NOMO-1 treated with dmso at 0.1 percent for 144 hours (cell line): ENCODE results near the gene DEPDC5.

Experiments used
- DNase-seq: peaks from one replicate; lab custom pipeline; 2025; ENCODE audit not compliant: unreplicated experiment; lab: John Stamatoyannopoulos, UW

Gene DEPDC5

GRCh38 chr22:31920306-31920705 is 166.5 kb downstream of the DEPDC5 start:
- DNase-seq: no peak

- DNase-seq: no peak
These were observed 167.3 kb downstream of the DEPDC5 start for GRCh38 chr22:31921106-31921505.

- peak; percentile 7 for DNase-seq
These were observed 168.7 kb downstream of the DEPDC5 start for GRCh38 chr22:31922534-31922933.

GRCh38 chr22:31923136-31923535 is 169.3 kb downstream of the DEPDC5 start:
- DNase-seq: peak; percentile 15

- no peak for DNase-seq
These were observed 169.9 kb downstream of the DEPDC5 start for GRCh38 chr22:31923747-31924146.

GRCh38 chr22:31925056-31925455 is 171.2 kb downstream of the DEPDC5 start:
- DNase-seq: no peak

DNA sequence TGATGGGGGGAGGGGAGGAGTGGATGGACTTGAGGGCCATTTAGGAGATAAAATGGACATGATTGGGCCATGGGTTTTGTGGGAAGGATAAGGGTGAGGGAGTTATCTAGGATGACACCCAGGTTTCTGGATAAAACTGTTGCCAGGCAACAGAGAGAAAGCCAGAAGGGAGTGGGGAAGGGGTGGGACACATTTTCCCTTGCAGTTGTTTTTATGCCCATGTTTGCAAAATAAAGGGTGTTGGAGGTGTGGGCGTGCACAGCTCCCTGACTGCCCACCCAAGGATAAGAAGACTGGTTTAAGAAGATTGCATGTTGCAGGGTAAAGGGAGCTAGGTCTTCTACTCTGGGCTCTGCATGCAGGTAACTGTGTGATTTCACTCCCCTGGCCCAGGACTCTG is 172.2 kb downstream of the DEPDC5 start:
- no peak for DNase-seq

DNA sequence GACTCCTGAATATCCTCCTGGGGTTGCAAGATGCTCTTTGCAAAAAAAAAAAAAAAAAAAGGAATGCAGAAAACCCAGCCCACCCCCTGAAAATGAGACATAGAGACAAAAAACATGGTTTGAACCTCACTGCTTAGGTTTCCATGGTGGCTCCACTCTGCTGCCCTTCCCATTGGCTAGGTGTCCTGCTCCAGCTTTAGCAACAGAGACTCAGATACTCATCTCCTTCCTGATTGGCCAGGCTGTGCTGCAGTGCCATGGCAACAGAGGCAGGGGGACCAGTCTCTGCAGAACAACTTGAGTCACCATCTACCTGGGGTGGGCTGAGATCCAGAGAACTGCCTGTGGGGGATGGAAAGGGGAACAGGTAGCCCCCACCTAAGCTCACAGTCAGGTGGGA is 173.2 kb downstream of the DEPDC5 start:
- no peak for DNase-seq

GRCh38 chr22:31927562-31927961 is 173.7 kb downstream of the DEPDC5 start:
- no peak for DNase-seq

- no peak for DNase-seq
These were observed 175.5 kb downstream of the DEPDC5 start for GRCh38 chr22:31929167-31929930.

DNA sequence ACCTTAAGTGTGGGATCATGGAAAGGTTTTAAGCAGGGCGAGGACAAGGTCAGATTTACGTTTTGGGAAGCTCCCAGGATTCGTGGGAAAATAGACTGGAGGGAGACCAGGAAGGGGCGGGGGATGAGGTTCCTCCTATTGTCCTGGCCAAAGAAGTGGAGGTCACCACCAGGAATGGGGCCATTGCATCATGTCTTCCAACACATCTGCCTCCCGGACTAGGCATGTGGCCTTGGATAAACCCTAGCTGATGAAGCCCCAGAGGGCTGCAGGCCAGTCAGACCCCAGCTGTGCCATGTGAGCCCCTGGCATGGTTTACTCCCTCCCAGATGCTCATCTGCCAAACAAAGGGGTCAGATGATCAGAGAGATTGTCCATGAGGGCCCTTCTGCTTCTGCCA is 179.0 kb downstream of the DEPDC5 start:
- DNase-seq: no peak

DNA sequence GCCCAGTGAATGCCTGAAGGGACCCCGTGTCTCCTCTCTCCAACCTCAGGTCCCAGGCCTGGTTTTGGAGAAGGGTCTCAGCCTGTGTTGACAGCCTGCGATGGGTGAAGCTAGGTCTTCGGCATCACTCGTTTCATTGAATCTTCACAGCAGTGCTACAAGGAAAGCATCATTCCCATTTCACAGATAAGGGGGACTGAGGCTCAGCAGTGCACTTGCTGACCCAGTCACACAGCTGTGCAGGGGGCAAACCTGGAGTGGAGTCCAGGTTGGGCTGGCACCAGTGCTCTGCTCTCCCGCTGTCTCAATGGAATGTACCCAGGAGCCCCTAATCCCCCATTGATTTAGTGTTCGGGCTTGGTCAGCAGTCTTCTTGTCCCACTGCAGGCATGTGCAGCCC is 179.6 kb downstream of the DEPDC5 start:
- no peak for DNase-seq

- DNase-seq: no peak
These were observed 180.1 kb downstream of the DEPDC5 start for GRCh38 chr22:31933816-31934482.

DNA sequence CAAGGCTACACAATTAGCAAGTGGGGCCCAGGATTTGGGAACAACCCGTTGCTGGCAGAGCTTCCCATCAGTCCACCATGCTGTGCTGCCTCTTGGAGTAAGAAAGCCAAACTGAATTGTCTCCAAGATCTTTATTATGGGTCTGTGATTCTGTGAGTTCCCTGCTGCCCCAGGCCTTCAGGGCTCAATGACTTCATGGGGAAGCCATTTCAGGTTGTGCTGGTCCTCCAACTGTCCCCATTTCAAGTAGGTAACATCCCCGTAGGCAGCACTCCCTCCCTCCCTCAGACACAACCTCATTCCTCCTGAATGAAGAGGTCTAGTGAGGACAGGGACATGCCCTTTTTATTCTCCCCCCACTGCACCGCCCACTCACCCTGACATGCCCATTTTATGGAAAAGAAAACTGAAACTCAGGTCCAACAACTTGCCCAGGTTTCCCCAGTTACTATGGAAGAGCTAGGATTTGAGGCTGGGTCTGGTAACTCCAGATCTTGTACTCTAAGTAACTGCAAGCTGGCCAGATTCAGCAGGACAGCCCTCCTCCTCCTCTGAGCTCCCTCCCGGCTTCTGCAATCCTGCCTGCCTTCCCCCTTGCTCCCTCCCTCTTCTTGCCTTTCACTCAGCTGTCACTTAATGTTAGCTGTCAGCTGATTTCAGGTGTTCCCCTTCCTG is 182.3 kb downstream of the DEPDC5 start:
- no peak for DNase-seq

- no peak for DNase-seq
These were observed 183.5 kb downstream of the DEPDC5 start for GRCh38 chr22:31937341-31937740.

DNA sequence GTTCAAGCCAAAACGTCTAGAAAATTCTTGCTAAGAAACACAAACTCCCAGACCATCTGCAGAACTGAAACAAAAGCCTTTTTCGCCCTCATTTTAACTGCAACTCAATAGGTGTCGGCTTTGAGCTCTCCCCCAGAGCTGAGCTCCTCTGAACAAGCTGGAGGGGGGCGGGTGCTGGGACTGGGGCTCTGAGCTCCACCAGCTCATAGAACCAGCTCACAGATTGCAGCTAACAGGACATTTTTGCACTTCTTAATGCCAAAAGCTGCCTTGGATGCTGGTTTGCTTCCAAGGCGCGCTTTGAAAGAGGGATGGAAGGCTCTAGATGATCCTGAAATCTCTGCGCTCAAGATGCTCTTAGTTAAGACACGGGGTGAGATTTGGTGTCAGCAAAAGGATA is 184.5 kb downstream of the DEPDC5 start:
- DNase-seq: no peak

GRCh38 chr22:31940506-31940905 is 186.7 kb downstream of the DEPDC5 start:
- DNase-seq: no peak

- DNase-seq: no peak
These were observed 188.3 kb downstream of the DEPDC5 start for GRCh38 chr22:31942091-31942490.

GRCh38 chr22:31943206-31943977 is 189.6 kb downstream of the DEPDC5 start:
- no peak for DNase-seq

DNA sequence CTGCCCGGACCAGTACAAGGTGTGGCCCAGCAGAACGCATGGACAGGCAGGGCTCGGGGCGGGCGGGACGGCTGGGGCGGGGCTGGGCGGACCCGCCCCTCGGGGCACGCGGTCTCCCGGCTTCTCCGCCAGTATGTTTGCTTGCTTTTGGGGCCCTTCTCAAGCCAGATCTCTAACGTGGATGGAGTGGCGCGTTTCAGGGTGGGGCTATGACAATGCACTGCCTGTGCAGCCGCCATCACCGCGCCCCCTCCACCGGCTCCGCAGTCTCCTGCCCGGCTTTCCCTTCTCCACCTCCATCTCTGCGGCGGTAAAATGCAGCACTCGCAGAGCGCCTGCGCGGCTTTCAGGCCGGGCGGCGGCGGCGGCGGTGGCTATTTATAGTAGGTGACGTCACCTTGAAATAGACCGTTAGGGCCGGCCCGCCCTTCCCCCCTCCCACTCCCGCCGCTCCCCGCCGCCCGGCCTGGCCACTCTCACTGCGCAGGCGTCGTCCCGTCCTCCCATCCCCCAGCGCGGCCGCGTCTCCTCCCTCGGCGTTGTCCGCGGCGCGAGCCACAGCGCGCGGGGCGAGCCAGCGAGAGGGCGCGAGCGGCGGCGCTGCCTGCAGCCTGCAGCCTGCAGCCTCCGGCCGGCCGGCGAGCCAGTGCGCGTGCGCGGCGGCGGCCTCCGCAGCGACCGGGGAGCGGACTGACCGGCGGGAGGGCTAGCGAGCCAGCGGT is 190.3 kb downstream of the DEPDC5 start, which contains the start of gene YWHAH:
TSS of gene YWHAH (plus strand) at position 558 of the 722 bp plus-strand sequence. CDS start 199 bp downstream, outside the sequence.
- peak; percentile 84 for DNase-seq
